HG02623 (cell line): ENCODE measurements around the gene SRMS.
"Not testable (repeated sequence)": the region's sequence is repeated elsewhere in the genome, so short reads cannot be mapped to it uniquely, and the experiment has no call there.

ENCODE experiments used
- ATAC-seq: cut with Tn5 transposase; IDR thresholded peaks from one replicate; pipeline ENCODE4 v1.9.1; 2021; ENCODE audit warnings: moderate library complexity; ENCODE audit not compliant: unreplicated experiment

Gene SRMS

DNA sequence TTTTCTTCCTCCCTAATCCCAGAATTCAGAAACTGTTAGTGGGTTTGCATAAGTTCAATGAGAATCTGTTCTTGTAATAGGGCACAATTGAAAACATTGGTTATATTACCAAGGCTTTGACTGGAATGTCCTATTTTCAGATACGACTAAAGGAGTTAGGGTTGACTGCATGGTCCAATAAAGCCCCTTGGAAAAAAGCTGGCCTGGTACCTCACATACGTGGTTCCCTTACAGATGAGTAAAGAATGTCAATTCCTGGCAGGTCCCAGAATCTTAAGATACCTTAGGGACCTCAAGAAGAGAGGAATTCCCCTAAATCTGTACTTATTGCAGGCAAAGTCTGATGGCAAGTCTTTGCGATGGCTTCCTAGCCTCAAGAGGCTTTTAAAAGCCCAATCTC lies 22.4 kb downstream of the SRMS start:
- ATAC-seq = no peak

DNA sequence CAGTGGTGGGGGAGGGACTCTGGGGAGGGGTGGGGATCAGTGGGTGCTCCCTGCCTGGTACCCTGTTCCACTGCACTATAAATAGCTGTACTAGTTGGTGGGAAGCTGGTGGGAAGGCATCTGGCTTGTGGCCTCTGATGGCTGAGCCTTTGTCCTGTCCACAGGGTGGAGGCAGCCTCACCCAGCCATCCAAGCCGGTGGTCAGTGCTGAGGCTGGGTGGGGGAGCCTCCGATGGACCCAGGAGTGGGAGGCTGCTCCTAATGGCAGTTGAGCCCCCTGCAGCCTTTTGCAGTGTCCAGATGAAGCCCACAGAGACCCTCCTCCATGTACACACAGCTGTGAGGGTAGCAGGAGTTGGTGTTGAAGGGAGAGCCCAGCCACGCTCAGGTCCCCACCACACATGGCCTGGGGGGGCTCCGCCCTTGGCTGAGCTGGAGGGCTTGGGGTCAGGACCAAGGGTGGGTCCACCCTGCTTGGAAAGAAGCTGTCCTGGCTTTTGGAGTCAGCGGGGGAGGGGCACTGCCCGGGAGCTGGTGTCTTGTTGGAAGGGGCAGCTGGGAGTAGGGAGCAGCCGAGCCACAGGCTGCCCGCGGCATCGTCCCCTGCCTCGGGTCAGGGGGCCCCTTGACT lies 24.5 kb downstream of the SRMS start:
- no peak for ATAC-seq

DNA sequence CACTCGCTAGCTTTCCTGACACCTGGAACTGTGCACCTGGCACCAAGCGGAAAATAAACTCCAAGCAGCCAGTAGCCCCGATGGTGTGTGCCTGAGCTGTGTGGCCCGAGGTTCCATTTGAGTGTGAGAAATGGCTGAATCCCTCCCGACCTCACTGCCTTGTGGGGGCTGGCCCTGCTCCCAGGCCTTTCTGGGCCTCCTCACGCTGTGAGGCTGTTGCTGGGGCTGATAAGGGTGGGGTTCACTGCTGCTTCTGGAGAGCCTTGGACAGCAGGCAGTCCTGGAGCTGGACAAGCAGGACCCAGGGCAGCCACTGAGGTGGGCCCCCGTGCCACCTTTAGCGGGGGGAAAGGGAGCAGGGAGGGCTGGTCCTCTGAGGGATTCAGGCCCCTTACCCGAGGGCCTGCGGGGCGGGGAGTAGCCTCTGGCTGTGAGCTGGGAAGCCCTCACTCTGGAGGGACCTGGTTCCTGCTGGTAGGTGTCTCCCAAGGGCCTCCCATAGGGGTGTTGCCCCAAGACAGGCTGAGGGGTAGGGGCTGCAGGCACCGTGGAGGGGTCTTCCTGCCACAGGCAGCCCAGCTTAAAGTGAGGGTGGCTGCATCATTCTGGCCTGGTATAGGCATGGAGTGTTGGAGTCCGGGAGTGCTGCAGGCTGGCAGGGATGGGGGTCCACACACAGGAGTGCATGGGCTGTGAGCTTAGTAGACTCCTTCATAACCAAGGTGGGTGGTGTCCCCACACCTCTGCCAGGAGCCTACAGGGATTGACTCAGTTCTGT lies 25.3 kb downstream of the SRMS start:
- no peak for ATAC-seq

DNA sequence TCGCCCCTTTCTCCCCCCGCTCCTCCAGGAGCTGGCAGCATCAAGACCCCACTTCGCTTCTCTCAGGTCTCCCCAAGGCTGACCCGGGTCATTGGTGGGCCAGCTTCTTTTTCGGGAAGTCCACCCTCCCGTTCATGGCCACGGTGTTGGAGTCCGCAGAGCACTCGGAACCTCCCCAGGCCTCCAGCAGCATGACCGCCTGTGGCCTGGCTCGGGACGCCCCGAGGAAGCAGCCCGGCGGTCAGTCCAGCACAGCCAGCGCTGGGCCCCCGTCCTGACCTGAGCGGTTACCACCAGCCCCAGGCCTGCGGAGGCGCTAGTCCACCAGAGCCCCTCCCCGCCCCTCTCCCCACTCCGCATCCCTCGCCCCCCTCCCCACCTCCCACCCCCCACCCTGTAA lies 25.9 kb downstream of the SRMS start:
- ATAC-seq = no peak

DNA sequence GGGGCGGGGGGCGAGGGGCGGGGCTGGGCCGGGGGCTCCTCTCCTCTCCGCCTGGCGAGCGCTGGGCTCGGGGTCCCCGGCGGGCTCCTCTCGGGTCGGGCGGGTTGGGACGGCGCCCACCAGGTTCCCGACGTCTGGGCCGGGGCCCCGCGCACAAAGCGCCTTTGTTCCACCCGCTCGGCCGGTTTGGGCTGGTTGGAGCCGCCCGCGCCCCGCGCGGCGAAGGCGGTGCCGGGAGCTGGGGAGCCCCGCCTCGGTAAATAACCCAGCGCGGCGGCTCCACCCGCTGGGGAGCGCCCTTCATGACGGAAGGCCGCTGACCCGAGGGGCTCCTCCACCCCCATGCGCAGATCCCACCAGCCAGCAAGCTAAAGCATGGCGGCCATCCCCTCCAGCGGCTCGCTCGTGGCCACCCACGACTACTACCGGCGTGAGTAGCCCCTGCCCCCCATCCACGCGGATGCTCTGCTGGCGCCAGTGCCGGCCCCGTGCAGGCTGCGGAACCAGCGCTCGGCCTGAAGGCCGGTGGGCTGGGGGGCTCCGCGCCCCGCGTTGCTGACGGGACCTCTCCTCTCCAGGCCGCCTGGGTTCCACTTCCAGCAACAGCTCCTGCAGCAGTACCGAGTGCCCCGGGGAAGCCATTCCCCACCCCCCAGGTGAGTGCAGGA lies 26.5 kb downstream of the SRMS start:
- ATAC-seq = peak; percentile 16

DNA sequence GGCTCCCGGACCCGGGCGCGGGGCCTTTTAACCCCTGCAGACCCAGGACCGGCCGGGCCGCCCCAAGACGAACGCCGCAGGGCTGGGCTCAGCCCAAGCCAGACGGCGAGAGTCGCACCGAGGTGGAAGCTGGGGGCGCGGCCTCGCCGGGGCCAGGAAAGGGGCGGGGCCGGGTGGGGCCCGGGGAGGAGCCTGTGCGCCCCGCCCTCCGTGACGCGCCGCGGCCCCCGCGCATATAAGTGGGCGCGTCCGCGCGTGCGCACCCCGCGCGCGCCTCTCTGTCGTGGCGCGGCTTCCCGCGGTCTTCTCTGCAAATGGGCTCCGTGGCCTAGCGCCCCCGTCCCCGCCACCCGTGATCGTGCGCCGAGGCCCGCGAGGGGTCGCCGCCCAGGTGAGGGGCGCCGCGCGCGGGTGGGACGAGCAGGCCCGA lies 27.0 kb downstream of the SRMS start, which contains the start of gene PPDPF:
Gene PPDPF, plus strand, starts transcription at position 262 of the 430 bp plus-strand sequence. CDS start 544 bp downstream, outside the sequence.
- ATAC-seq = peak; percentile 70

DNA sequence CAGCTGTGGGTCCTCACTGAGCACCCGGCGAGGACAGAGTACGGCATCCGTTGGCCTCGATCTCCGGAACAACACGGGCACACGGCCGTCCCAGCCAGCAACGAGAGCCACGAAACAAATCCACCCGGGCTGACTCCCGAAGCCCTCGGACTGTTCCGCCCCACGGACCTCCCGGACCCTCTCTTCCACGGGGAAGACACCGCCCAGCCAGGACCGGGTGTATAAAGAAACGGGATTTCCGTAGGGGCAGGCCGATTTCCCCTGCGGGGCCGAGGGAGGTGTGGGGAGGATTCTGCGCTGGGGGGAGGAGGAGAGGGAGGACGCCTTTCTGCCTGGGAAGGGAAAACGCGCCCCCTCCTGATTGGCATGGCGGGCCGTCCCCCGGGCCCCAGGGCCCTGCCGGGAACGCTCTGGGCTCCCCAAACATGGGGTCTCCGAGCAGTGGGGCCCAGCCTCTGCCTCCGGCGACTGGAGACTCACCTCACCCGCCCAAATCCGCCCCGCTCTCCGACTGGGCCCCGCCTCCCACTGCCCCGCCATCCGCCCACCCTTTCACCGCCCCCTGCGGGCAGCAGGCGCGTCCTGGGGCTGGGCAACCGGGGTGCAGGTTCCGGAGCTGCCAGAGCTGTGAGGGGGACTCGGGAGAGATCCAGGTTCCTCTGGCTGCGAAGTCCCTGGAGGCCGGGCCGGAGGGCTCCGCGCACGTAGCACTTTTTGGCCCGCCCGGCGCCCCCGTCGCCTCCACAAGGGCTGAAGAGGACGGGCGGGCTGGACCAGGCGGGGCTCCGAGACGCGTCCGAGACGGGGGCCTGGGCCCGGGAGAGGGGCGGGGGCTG lies 27.7 kb downstream of the SRMS start:
- ATAC-seq = peak; percentile 20

DNA sequence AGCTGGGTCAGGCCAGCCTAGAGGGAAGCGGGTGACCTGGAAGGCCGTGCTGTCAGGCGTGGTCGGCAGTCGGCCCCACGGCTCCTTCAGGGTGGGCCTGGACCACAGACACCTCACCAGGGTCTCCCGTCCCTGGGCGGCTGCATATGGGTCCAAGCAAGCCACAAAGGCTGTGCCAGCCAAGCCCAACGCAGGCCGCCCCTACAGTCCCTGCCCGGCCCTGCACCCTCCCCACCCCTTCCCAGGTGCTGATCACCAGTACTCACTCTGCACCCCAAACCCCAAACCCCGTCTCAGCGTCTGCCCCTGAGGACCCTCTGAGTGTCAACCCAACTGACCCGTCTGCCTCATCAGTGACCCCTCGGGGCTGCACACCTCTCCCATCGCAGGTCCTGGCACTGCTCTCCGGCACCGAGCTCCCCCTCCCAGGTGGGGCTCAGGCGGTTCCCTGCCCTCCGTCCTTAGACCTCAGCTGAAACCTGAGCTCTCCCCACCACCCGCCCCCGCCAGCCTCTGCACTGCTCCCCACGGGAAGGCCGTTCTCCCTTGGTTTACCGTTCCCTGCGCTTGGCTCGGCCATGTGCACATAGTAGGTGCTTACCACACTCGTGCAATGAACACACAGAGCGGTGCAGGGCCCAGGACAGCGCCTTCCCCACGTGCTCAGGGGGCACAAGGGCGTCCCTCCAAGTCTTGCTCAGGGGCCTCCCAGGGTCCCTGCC lies 28.4 kb downstream of the SRMS start:
- no peak for ATAC-seq

DNA sequence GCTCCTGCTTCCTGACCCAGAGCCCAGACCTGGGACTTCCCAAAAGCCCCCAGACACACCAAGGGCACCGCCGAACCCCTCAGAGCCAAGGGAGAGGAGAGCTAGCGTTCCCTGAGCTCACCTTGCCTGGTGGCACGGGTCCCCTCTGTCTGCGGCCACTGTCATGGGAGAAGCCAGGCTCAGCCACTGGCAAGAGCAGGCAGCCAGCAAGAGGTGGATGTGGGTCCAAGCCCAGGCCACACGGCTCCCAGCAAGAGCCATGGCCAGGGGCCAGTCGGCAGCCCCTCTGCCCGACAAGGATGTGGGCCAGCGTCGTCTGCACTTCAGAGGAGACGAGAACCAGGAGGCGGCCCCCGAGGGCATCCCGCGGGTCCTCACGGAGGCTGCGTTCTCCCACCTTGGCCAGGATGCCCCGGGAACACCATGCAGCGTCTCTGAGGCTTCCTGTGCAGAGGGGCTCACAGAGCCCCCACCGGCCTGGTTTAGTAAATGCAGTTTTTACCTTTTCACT lies 29.1 kb downstream of the SRMS start:
- ATAC-seq = no peak

DNA sequence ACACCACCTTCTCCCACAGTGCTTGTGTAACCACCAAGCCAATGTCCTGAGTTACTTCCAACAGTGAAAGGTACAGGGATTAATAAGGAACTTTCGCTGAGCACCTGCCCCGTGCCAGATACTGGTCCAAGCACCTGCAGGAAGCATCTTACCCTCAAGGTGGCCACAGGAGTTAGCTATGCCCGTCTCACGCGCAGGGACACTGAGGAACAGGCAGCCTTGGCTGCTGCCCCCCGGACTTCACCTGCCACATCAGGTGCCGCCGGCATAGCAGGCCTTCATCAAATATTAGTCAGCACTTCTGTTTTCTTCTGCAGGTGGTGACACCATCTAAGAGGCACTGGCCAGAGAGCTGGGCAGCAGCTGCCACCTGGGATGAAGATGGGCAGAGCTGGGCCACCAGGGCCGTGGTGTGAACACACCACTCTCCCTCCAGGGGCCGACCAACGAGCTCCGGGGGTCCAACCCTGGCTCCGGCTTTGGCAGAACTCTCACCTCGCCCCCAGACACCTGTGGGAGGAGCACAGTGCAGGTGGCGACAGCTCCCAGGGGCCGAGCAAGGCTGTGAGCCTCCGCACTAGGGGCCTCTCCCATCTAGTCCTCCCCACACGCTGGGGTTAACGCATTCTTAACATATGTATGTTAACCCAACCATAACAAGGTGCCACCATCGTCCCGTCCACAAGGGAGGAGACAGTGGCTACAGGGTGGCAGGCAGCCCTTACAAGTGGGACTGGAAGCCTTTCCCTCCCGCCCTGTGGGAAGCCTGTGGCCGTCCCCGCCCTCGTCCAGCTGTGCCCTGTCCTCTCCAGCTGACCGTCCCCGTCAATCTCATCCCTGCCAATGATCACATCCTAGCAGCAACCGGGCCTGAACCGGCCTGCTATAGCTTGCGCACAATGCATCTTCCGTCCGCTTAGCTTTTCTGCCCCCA lies 29.9 kb downstream of the SRMS start:
- ATAC-seq = no peak

DNA sequence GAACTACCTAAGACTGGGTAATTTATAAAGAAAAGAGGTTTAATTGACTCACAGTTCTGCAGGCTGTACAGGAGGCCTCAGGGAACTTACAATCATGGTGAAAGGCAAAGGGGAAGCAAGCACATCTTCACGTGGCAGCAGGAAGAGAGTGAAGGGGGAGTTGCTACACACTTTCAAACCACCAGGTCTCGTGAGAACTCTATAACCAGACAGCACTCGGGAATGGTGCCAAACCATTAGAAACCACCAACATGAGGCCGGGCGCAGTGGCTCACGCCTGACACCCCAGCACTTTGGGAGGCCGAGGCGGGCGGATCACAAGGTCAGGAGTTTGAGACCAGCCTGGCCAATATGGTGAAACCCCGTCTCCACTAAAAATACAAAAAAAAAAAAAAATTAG lies 33.0 kb downstream of the SRMS start:
- not testable (repeated sequence) for ATAC-seq

DNA sequence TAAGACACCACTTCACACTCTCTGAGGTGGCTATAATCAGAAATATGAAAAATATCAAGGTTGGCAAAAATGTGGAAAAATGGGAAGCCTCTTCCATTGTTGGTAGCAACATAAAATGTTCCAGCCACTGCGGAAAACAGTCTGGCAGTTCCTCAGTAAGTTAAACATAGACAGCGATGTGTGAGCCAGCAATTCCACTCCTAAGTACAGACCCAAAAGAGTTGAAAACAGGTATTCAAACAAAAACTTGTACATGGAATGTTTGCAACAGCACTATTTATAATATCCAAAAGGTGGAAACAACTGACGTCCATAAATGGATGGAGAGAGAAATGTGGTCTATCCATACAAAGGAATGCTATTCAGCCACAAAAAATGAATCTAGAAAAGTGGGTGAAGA lies 34.3 kb downstream of the SRMS start:
- ATAC-seq = no peak

DNA sequence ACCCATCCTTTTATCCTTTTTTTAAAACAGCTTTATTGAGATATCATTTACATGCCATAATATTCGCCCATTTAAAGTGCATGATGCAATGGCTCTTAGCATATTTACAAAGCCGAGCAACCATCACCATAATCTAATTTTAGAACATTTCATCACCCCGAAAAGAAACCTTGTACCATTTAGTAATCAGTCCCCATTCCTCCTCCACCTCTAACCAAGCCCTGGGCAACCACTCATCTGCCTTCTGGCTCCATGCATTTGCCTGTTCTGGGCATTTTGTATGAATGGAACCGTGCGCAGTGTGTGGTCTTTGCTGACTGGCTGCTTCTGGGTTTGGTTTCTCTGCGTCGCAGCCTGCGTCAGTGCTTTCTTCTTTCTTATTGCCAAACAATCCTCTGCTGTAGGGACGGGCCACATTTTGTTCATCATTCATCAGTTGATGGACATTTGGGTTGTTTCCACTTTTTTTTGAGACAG lies 38.4 kb downstream of the SRMS start:
- ATAC-seq = no peak

DNA sequence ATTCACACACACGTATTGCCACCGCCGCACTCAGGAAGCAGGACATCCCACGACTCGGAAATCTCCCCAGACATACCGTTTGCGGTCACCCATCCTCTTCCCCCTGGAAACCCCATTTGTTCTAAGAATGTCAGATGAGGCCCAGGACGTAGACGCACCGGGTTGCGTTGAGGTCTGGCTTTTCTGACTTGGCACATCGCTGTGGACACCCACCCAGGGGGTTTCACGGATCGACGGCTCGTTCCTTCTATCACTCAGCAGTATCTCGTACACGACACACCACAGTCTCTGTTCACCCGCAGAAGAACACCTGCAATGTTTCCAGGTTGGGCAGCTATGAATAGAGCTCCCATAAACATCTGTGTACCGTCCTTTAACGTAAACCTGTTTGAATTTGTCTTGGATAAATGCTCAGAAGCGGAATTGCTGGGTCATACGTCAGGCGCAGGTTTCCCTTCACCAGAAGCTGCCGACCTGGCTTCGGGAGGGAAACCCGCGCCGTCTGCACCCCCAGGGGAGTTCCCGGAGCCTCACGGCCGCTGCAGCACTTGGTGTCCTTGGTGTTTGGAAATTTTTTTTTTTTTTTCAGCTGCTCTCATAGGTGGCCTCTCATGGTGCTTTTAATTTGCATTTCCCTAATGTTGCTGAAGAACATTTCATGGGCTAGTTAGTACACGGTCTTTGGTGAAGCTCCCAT lies 39.3 kb downstream of the SRMS start:
- ATAC-seq = no peak

DNA sequence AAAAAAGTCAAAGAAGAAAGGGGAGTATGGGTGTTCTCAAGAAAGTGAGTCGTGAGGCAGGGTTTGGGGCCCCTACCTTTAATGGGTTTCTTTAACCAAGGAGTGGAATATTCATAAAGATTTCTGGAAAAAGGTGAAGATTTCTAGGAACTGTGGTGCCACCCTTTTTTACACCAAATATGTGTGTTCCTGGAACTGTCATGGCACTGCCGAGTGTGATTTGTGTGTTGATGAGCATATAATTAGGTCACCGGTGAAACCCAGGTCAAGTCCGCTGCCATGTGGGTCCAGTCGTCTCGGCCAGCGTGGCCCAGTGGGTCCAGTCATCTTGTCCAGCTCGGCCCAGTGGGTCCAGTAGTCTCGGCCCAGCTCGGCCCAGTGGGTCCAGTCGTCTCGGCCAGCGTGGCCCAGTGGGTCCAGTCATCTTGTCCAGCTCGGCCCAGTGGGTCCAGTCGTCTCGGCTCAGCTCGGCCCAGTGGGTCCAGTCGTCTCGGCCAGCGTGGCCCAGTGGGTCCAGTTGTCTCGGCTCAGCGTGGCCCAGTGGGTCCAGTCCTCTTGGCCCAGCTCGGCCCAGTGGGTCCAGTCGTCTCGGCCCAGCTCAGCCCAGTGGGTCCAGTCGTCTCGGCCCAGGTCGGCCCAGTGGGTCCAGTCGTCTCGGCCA lies 40.3 kb downstream of the SRMS start:
- ATAC-seq = no peak

DNA sequence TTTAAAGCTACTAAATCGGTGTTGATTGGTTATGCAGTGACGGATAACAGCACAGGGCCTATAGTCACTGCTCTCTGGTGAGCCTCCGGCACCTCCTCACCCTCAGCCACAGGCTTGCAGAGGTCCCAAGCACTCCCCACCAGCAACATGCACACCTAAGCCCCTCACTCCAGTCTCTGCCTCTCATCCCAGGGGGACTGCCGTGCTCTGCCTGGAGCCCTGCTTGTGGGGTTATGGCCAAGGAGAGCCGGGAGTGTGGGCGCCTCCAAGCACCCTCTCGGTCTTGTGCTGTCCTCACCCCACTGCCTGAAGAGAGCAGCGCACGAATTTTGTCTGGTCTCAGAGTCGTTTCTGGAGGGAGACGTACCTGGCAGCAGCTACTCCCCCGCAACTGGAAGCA lies 41.8 kb downstream of the SRMS start:
- no peak for ATAC-seq

DNA sequence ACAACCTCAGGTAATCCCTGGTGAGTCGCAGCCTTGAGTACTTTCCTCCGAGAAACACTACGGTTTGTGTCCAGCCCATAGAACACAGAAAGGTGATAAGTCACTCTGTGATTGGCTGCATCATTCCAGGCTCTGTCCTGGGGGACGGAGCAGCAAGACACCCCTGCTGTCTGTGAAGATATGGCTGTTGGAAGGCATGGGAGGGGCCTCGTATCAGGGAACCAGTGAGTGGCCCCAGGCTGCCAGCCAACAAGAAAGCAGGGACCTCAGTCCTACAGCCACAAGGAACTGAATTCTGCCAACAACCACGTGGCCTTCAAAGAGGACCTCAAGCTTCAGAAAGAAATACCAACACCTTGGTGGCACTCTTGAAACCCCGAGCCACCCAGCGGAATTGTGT lies 42.3 kb downstream of the SRMS start:
- no peak for ATAC-seq

DNA sequence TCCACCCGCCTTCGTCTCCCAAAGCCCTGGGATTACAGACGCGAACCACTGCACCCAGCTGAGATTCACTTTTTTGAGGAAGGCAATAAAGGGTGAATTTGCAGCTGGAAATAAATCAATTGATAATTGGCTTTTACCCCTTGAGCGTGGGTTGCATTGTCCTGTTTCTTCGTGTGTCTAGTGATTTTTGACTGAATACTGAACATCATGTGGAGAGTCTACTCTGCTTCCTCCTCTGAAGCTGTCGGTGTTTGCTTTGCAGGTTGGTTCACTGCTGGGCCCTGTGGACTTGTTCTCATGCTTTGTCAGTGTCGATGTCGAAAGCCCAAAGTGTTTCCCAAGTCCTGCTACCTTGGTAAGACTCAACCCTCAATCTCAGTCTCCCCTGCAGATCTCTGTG lies 42.9 kb downstream of the SRMS start:
- ATAC-seq = no peak
